Ovary (tissue), 9 donors: ENCODE measurements around the gene PCDHGA1. TPM values are rescaled to one million over a fixed set of nuclear protein-coding genes. Genes with fewer than 3 reads are reported as not detected.

Experiments used
- DNase-seq, 5 donors: peaks; one replicate each; pipeline ENCODE4 v3.0.0-alpha.2; 2019 to 2020
- H3K27ac ChIP-seq, 2 donors: fragments of 200-600 bp; one replicate each; pipeline versions ENCODE4 v1.5.1 to v1.8.0; 2019 to 2022
- H3K27me3 ChIP-seq: fragments of 200-600 bp; one replicate; pipeline ENCODE4 v1.8.0; 2022
- H3K36me3 ChIP-seq: fragments of 200-600 bp; sonication (generic); one replicate; pipeline ENCODE4 v1.5.1; 2019
- H3K4me1 ChIP-seq: one replicate; pipeline ENCODE4 v1.8.1; 2013; ENCODE audit warnings: mild to moderate bottlenecking, moderate library complexity; ENCODE audit not compliant: insufficient read depth
- H3K4me3 ChIP-seq: fragments of 200-600 bp; sonication (generic); one replicate; pipeline ENCODE4 v1.5.1; 2017
- H3K9me3 ChIP-seq, 2 donors: fragments of 200-600 bp in 1 of 2; sonication (generic) in 1 of 2; one replicate each; pipeline versions ENCODE4 v1.5.1 to v1.8.1; 2013 to 2019; ENCODE audit warnings: mild to moderate bottlenecking in 1 of 2, moderate library complexity in 1 of 2
- CTCF ChIP-seq, 3 donors: fragments of 450-650 bp in 2 of 3; fragments of 200-600 bp in 1 of 3; IDR thresholded peaks; one replicate each; pipeline versions ENCODE4 v1.5.1 to v1.8.0; 2016 to 2022; ENCODE audit warnings: antibody characterized with exemption in 3 of 3, mild to moderate bottlenecking in 1 of 3
- EP300 ChIP-seq: sonication (generic); formaldehyde crosslinking; IDR thresholded peaks from one replicate; pipeline ENCODE4 v1.6.1; 2017; ENCODE audit warnings: antibody characterized with exemption
- POLR2A ChIP-seq: fragments of 450-650 bp; IDR thresholded peaks from one replicate; pipeline ENCODE4 v1.6.1; 2017; ENCODE audit warnings: antibody characterized with exemption, mild to moderate bottlenecking, moderate library complexity
- WGBS, 3 donors: extraction: QIAGEN DNeasy Blood & Tissue Kit in 1 of 3; methylation state at CpG; one replicate each; pipeline versions ENCODE4 v1.1.5 to v1.1.7; 2013 to 2017; 5-methylcytosine and 5-hydroxymethylcytosine counted together
- intact Hi-C, 4 donors: fragments of 100-400 bp; cut with DNase I; formaldehyde crosslinking; loops; one replicate each; pipeline versions ENCODE4 v1.11.0 to v1.15.1; 2022 to 2023
- polyA plus RNA-seq, 2 donors: library from polyadenylated mRNA; stranded (reverse); fragments of 200-250 nt in 1 of 2; fragments of 350-450 nt in 1 of 2; fragmentation: Illumina TruSeq in 1 of 2; extraction: RNeasy Lipid Tissue Mini Kit (QIAGEN cat#74804) in 1 of 2; gene quantifications; one replicate each; pipeline ENCODE4 v1.2.3, GENCODE V29; 2013 to 2014
- total RNA-seq, 7 donors: library from RNA; depleted of rRNA in 2 of 7; stranded (reverse); fragments of >200 nt in 2 of 7; fragmentation: NEBNext Ultra II Directional in 3 of 7; extraction: Animal tissue kit (Norgen Biotek cat#: 25700) in 3 of 7; gene quantifications; one replicate each; pipeline versions ENCODE4 v1.1.0 to v1.2.4, GENCODE V29; 2016 to 2023
- donor health status: DM: no; HTN: no; CAD: no; lungs with moderate emphysema.
- donor health status: DM: no; HTN: no; CAD: no.
- donor health status: Bipolar disorder and iron deficiency.
- donor health status: DM: yes; HTN: yes; CAD: no.
- donor health status: DM: no; HTN: no; CAD: no.
- donor health status: DM: yes; HTN: yes; CAD: no.

The PCDHGA1 gene
- total and polyA plus RNA-seq, 9 donors = 0.29 to 2.8 (median 0.94) TPM

- H3K27me3 ChIP-seq = no peaks in the 10 kb centered on the region
- H3K27ac ChIP-seq = no peak within 1 kb of the TSS
- intact Hi-C loops = no loop called here
- no peak for DNase-seq
- peak within 1 kb of the TSS; percentile 10 for H3K4me3 ChIP-seq
- TF ChIP-seq CTCF (IDR thresholded peaks at IDR 0.05) (no peak), EP300 (no peak), POLR2A (no peak)
- WGBS, 3 donors = 9 to 19% (median 11%) methylated on average over 29 of the region's 29 CpGs
- no peaks in the 10 kb centered on the region for H3K4me1 ChIP-seq
- H3K36me3 ChIP-seq = no peaks in the 10 kb centered on the region
- H3K9me3 ChIP-seq = peaks cover 7 to 52% of the 10 kb centered on the region in 2 donors
Measured at GRCh38 chr5:141354900-141355469, 24.7 kb downstream of the PCDHGA1 start, which contains the start of gene PCDHGA4. PCDHGA4 (plus strand) TSS chr5:141355021; CDS start chr5:141355108, 87 bp downstream.

- H3K27ac ChIP-seq = no peak overlapping the region
- DNase-seq = no peak
- H3K4me1 ChIP-seq = no peaks in the 10 kb centered on the region
- no peak overlapping the region for H3K4me3 ChIP-seq
- 43 to 62% (median 53%) methylated on average over 24 of the region's 24 CpGs for WGBS, 3 donors
- H3K27me3 ChIP-seq = no peaks in the 10 kb centered on the region
- TF ChIP-seq POLR2A (no peak), CTCF (IDR thresholded peaks at IDR 0.05) (no peak), EP300 (no peak)
- H3K9me3 ChIP-seq = peaks cover 7 to 52% of the 10 kb centered on the region in 2 donors
- H3K36me3 ChIP-seq = no peaks in the 10 kb centered on the region
- intact Hi-C loops = no loop called here
Measured at GRCh38 chr5:141355641-141356040, 25.3 kb downstream of the PCDHGA1 start.

DNA sequence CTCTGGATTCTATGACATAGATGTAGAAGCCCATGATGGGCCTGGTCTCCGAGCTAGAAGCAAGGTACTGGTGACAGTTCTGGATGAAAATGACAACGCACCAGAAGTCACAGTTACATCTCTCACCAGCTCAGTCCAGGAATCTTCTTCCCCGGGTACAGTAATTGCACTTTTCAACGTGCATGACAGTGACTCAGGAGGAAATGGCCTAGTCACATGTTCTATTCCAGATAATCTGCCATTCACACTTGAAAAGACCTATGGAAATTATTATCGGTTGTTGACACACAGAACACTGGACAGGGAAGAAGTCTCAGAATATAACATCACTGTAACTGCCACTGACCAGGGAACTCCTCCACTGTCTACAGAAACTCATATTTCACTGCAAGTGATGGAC, 25.8 kb downstream of the PCDHGA1 start:
- Histone ChIP-seq H3K9me3 (peaks cover 7 to 52% of the 10 kb centered on the region in 2 donors), H3K4me3 (no peak overlapping the region), H3K27ac (no peak overlapping the region), H3K36me3 (no peaks in the 10 kb centered on the region), H3K27me3 (no peaks in the 10 kb centered on the region), H3K4me1 (no peaks in the 10 kb centered on the region)
- WGBS, 3 donors = 68 to 82% (median 77%) methylated on average over 5 of the region's 5 CpGs
- no peak for DNase-seq
- intact Hi-C loops = no loop called here
- TF ChIP-seq CTCF (IDR thresholded peaks at IDR 0.05) (no peak), POLR2A (no peak), EP300 (no peak)

DNA sequence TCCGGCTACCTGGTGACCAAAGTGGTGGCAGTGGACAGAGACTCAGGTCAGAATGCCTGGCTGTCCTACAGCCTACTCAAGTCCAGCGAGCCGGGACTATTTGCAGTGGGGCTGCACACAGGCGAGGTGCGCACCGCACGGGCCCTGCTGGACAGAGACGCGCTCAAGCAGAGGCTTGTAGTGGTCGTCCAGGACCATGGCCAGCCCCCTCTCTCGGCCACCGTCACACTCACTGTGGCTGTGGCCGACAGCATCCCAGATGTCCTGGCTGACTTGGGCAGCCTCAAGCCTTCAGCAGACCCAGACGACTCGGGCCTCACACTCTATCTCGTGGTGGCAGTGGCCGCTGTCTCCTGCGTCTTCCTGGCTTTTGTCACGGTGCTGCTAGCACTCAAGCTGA, 26.6 kb downstream of the PCDHGA1 start:
- intact Hi-C loops = no loop called here
- H3K4me3 ChIP-seq = no peak overlapping the region
- WGBS, 3 donors = 42 to 66% (median 46%) methylated on average over 19 of the region's 19 CpGs
- no peak overlapping the region for H3K27ac ChIP-seq
- H3K27me3 ChIP-seq = no peaks in the 10 kb centered on the region
- H3K36me3 ChIP-seq = no peaks in the 10 kb centered on the region
- peaks cover 7 to 52% of the 10 kb centered on the region in 2 donors for H3K9me3 ChIP-seq
- TF ChIP-seq EP300 (no peak), CTCF (IDR thresholded peaks at IDR 0.05) (no peak), POLR2A (no peak)
- no peaks in the 10 kb centered on the region for H3K4me1 ChIP-seq
- no peak for DNase-seq
